DOHH2 (cell line): Measurements from ENCODE around the gene CDKL5.

Source experiments
- H3F3A ChIP-seq: fragments of 200-600 bp; sonication (generic), shearing (Covaris generic); 2 replicates; pipeline ENCODE4 v1.6.0; 2016; ENCODE audit warnings: antibody characterized with exemption, mild to moderate bottlenecking; ENCODE audit not compliant: control insufficient read depth, insufficient read depth
- H3K27ac ChIP-seq: fragments of 200-600 bp; sonication (generic); 2 replicates; pipeline ENCODE4 v1.5.1; 2014; ENCODE audit warnings: low read depth, mild to moderate bottlenecking, low read length, moderate library complexity
- H3K27me3 ChIP-seq: fragments of 200-600 bp; sonication (generic); 2 replicates; pipeline ENCODE4 v1.6.1; 2014; ENCODE audit warnings: mild to moderate bottlenecking, low read length, mixed read lengths; ENCODE audit not compliant: control insufficient read depth
- H3K36me3 ChIP-seq: fragments of 200-600 bp; sonication (generic); 2 replicates; pipeline ENCODE4 v1.6.1; 2014; ENCODE audit warnings: mild to moderate bottlenecking, low read length, moderate library complexity, mixed read lengths; ENCODE audit not compliant: control insufficient read depth
- H3K4me1 ChIP-seq: fragments of 200-600 bp; sonication (generic); 2 replicates; pipeline ENCODE4 v1.6.1; 2014; ENCODE audit warnings: mild to moderate bottlenecking, low read length, mixed read lengths; ENCODE audit not compliant: control insufficient read depth
- H3K4me2 ChIP-seq: fragments of 200-600 bp; sonication (generic); 2 replicates; pipeline ENCODE4 v1.6.0; 2014; ENCODE audit warnings: mild to moderate bottlenecking, low read length, moderate library complexity
- H3K4me3 ChIP-seq: fragments of 200-600 bp; sonication (generic); 2 replicates; pipeline ENCODE4 v1.5.1; 2014; ENCODE audit warnings: mild to moderate bottlenecking, low read length, mixed read lengths
- H3K79me2 ChIP-seq: fragments of 200-600 bp; sonication (generic); 2 replicates; pipeline ENCODE4 v1.6.1; 2014; ENCODE audit warnings: mild to moderate bottlenecking, low read length, mixed read lengths; ENCODE audit not compliant: control insufficient read depth
- H3K9me2 ChIP-seq: fragments of 200-600 bp; sonication (generic); replicated peaks from 2 replicates; pipeline ENCODE4 v1.6.1; 2014; ENCODE audit warnings: mild to moderate bottlenecking, low read length, mixed read lengths; ENCODE audit not compliant: control insufficient read depth
- H3K9me3 ChIP-seq: fragments of 200-600 bp; sonication (generic); 2 replicates; pipeline ENCODE4 v1.6.1; 2014; ENCODE audit warnings: antibody characterized with exemption, low read length, mixed read lengths; ENCODE audit not compliant: control insufficient read depth, insufficient read depth
- H4K20me1 ChIP-seq: fragments of 200-600 bp; sonication (generic); 2 replicates; pipeline ENCODE4 v1.6.0; 2014; ENCODE audit warnings: low read depth, mild to moderate bottlenecking, antibody characterized with exemption, low read length, moderate library complexity; ENCODE audit not compliant: control insufficient read depth, insufficient read depth
- CTCF ChIP-seq: fragments of 200-600 bp; sonication (generic); IDR thresholded peaks from one replicate; pipeline ENCODE4 v1.5.1; 2014; ENCODE audit warnings: antibody characterized with exemption, mild to moderate bottlenecking, low read depth, low read length; ENCODE audit not compliant: poor library complexity, severe bottlenecking
- EZH2phosphoT487 ChIP-seq: fragments of 200-600 bp; sonication (generic); IDR thresholded peaks from 2 replicates; pipeline ENCODE4 v1.6.1; 2017; ENCODE audit warnings: borderline replicate concordance, mild to moderate bottlenecking, antibody characterized with exemption, low read length, moderate library complexity, mixed read lengths

CDKL5 gene

GRCh38 chrX:18436017-18436416 is 10.6 kb downstream of the CDKL5 start:
- Histone ChIP-seq H3K4me3 (no peak overlapping the region), H3K36me3 (no peaks in the 10 kb centered on the region), H3K4me2 (no peak overlapping the region), H3K27me3 (no peaks in the 10 kb centered on the region), H3K9me2 (no peaks in the 10 kb centered on the region), H3K9me3 (no peaks in the 10 kb centered on the region), H3K79me2 (no peaks in the 10 kb centered on the region), H4K20me1 (no peaks in the 10 kb centered on the region), H3K27ac (no peak overlapping the region), H3K4me1 (no peaks in the 10 kb centered on the region), H3F3A (no peaks in the 10 kb centered on the region)
- TF ChIP-seq CTCF (no peak), EZH2phosphoT487 (no peak)

GRCh38 chrX:18440835-18441234 is 15.4 kb downstream of the CDKL5 start:
- TF ChIP-seq CTCF, result no peak
- no peak for TF ChIP-seq EZH2phosphoT487
- no peaks in the 10 kb centered on the region for H3F3A ChIP-seq
- no peaks in the 10 kb centered on the region for H3K27me3 ChIP-seq
- no peak overlapping the region for H3K4me2 ChIP-seq
- H3K36me3 ChIP-seq, result no peaks in the 10 kb centered on the region
- no peaks in the 10 kb centered on the region for H3K79me2 ChIP-seq
- H3K4me1 ChIP-seq, result no peaks in the 10 kb centered on the region
- H3K4me3 ChIP-seq, result no peak overlapping the region
- no peaks in the 10 kb centered on the region for H4K20me1 ChIP-seq
- H3K27ac ChIP-seq, result no peak overlapping the region
- H3K9me2 ChIP-seq, result no peaks in the 10 kb centered on the region
- H3K9me3 ChIP-seq, result no peaks in the 10 kb centered on the region

- no peaks in the 10 kb centered on the region for H3K27me3 ChIP-seq
- no peaks in the 10 kb centered on the region for H3K9me2 ChIP-seq
- no peak overlapping the region for H3K4me3 ChIP-seq
- no peaks in the 10 kb centered on the region for H3K79me2 ChIP-seq
- H3F3A ChIP-seq, result no peaks in the 10 kb centered on the region
- H3K27ac ChIP-seq, result no peak overlapping the region
- no peaks in the 10 kb centered on the region for H3K4me1 ChIP-seq
- H4K20me1 ChIP-seq, result no peaks in the 10 kb centered on the region
- TF ChIP-seq EZH2phosphoT487 (no peak), CTCF (no peak)
- no peaks in the 10 kb centered on the region for H3K9me3 ChIP-seq
- H3K36me3 ChIP-seq, result no peaks in the 10 kb centered on the region
- no peak overlapping the region for H3K4me2 ChIP-seq
Observed at GRCh38 chrX:18441780-18442367, 16.5 kb downstream of the CDKL5 start.

GRCh38 chrX:18448416-18448815 is 23.0 kb downstream of the CDKL5 start:
- no peaks in the 10 kb centered on the region for H3K9me3 ChIP-seq
- TF ChIP-seq CTCF, result no peak
- TF ChIP-seq EZH2phosphoT487, result no peak
- H3K4me1 ChIP-seq, result no peaks in the 10 kb centered on the region
- no peaks in the 10 kb centered on the region for H3K36me3 ChIP-seq
- H4K20me1 ChIP-seq, result no peaks in the 10 kb centered on the region
- H3K27me3 ChIP-seq, result no peaks in the 10 kb centered on the region
- H3K27ac ChIP-seq, result no peak overlapping the region
- H3K9me2 ChIP-seq, result no peaks in the 10 kb centered on the region
- H3F3A ChIP-seq, result no peaks in the 10 kb centered on the region
- no peaks in the 10 kb centered on the region for H3K79me2 ChIP-seq
- H3K4me3 ChIP-seq, result no peak overlapping the region
- no peak overlapping the region for H3K4me2 ChIP-seq
